Subcutaneous abdominal adipose tissue (tissue), 5 donors: ENCODE data around the gene MYO9A.
A peak's percentile ranks its signal among the peaks of the same experiment; 100 is the strongest.

Experiments used
- H3K27ac ChIP-seq: one replicate; pipeline ENCODE4 v1.7.0; 2013; ENCODE audit warnings: low read depth, mild to moderate bottlenecking, inconsistent platforms, low read length, moderate library complexity
- H3K27me3 ChIP-seq, 5 donors: one replicate each; pipeline ENCODE4 v1.7.0; 2013; ENCODE audit warnings: low read length in 5 of 5, inconsistent platforms in 1 of 5; ENCODE audit not compliant: control insufficient read depth in 5 of 5, insufficient read depth in 4 of 5
- H3K36me3 ChIP-seq, 5 donors: one replicate each; pipeline ENCODE4 v1.7.0; 2013; ENCODE audit warnings: low read length in 5 of 5; ENCODE audit not compliant: control insufficient read depth in 5 of 5, insufficient read depth in 5 of 5
- H3K4me1 ChIP-seq, 5 donors: one replicate each; pipeline ENCODE4 v1.7.0; 2013; ENCODE audit warnings: low read length in 5 of 5, mild to moderate bottlenecking in 3 of 5, moderate library complexity in 1 of 5; ENCODE audit not compliant: control insufficient read depth in 5 of 5, insufficient read depth in 5 of 5
- H3K4me3 ChIP-seq, 5 donors: one replicate each; pipeline ENCODE4 v1.7.0; 2013; ENCODE audit warnings: low read length in 5 of 5, low read depth in 1 of 5
- H3K9ac ChIP-seq, 5 donors: one replicate each; pipeline ENCODE4 v1.7.0; 2013; ENCODE audit warnings: low read length in 5 of 5, mild to moderate bottlenecking in 4 of 5, moderate library complexity in 3 of 5
- H3K9me3 ChIP-seq, 5 donors: one replicate each; pipeline ENCODE4 v1.7.0; 2013; ENCODE audit warnings: low read length in 5 of 5; ENCODE audit not compliant: control insufficient read depth in 5 of 5
- donor health status: healthy.
- donor health status: healthy.
- donor health status: healthy.
- donor health status: healthy.
- donor health status: healthy.

MYO9A gene

GRCh38 chr15:72155635-72156616 lies 38.0 kb upstream of the MYO9A start:
- peak overlapping the region; percentile 51 to 88 (median 72) for H3K4me3 ChIP-seq
- no peaks in the 10 kb centered on the region for H3K9me3 ChIP-seq
- no peaks in the 10 kb centered on the region for H3K27me3 ChIP-seq
- peak overlapping the region; percentile 17 to 62 (median 57) for H3K9ac ChIP-seq
- no peaks in the 10 kb centered on the region for H3K36me3 ChIP-seq
- H3K4me1 ChIP-seq, result peaks cover 3 to 15% (median 11%) of the 10 kb centered on the region in 5 donors
- H3K27ac ChIP-seq, result no peak overlapping the region

- peaks cover 3 to 15% (median 11%) of the 10 kb centered on the region in 5 donors for H3K4me1 ChIP-seq
- peak overlapping the region in 4 of 5 donors; percentile 17 to 62 (median 58) for H3K9ac ChIP-seq
- H3K27ac ChIP-seq, result no peak overlapping the region
- H3K27me3 ChIP-seq, result no peaks in the 10 kb centered on the region
- no peaks in the 10 kb centered on the region for H3K9me3 ChIP-seq
- H3K36me3 ChIP-seq, result no peaks in the 10 kb centered on the region
- H3K4me3 ChIP-seq, result peak overlapping the region; percentile 51 to 88 (median 72)
Measured at GRCh38 chr15:72155003-72155621, 37.2 kb upstream of the MYO9A start.

GRCh38 chr15:72154316-72154715 lies 36.4 kb upstream of the MYO9A start:
- H3K27ac ChIP-seq, result no peak overlapping the region
- H3K27me3 ChIP-seq, result no peaks in the 10 kb centered on the region
- H3K4me1 ChIP-seq, result peaks cover 3 to 15% (median 11%) of the 10 kb centered on the region in 5 donors
- H3K9ac ChIP-seq, result no peak overlapping the region
- H3K4me3 ChIP-seq, result no peak overlapping the region
- no peaks in the 10 kb centered on the region for H3K9me3 ChIP-seq
- H3K36me3 ChIP-seq, result no peaks in the 10 kb centered on the region

GRCh38 chr15:72153269-72154000 lies 35.5 kb upstream of the MYO9A start:
- Histone ChIP-seq H3K36me3 (no peaks in the 10 kb centered on the region), H3K27me3 (no peaks in the 10 kb centered on the region), H3K4me3 (no peak overlapping the region), H3K4me1 (peaks cover 3 to 15% (median 11%) of the 10 kb centered on the region in 5 donors), H3K9me3 (no peaks in the 10 kb centered on the region), H3K27ac (no peak overlapping the region), H3K9ac (no peak overlapping the region)

GRCh38 chr15:72147418-72147817 lies 29.5 kb upstream of the MYO9A start:
- H3K9me3 ChIP-seq, result no peaks in the 10 kb centered on the region
- H3K27ac ChIP-seq, result no peak overlapping the region
- H3K4me3 ChIP-seq, result no peak overlapping the region
- no peaks in the 10 kb centered on the region for H3K36me3 ChIP-seq
- no peaks in the 10 kb centered on the region for H3K4me1 ChIP-seq
- H3K27me3 ChIP-seq, result no peaks in the 10 kb centered on the region
- H3K9ac ChIP-seq, result no peak overlapping the region

GRCh38 chr15:72146934-72147333 lies 29.0 kb upstream of the MYO9A start:
- no peak overlapping the region for H3K4me3 ChIP-seq
- no peaks in the 10 kb centered on the region for H3K27me3 ChIP-seq
- no peak overlapping the region for H3K9ac ChIP-seq
- no peaks in the 10 kb centered on the region for H3K36me3 ChIP-seq
- H3K9me3 ChIP-seq, result no peaks in the 10 kb centered on the region
- no peaks in the 10 kb centered on the region for H3K4me1 ChIP-seq
- no peak overlapping the region for H3K27ac ChIP-seq

- no peaks in the 10 kb centered on the region for H3K36me3 ChIP-seq
- no peaks in the 10 kb centered on the region for H3K4me1 ChIP-seq
- H3K27me3 ChIP-seq, result no peaks in the 10 kb centered on the region
- H3K9me3 ChIP-seq, result no peaks in the 10 kb centered on the region
- no peak overlapping the region for H3K4me3 ChIP-seq
- no peak overlapping the region for H3K9ac ChIP-seq
- H3K27ac ChIP-seq, result no peak overlapping the region
Measured at GRCh38 chr15:72146221-72146620, 28.3 kb upstream of the MYO9A start.

GRCh38 chr15:72141171-72142084 lies 23.5 kb upstream of the MYO9A start:
- Histone ChIP-seq H3K4me1 (no peaks in the 10 kb centered on the region), H3K27me3 (no peaks in the 10 kb centered on the region), H3K4me3 (no peak overlapping the region), H3K27ac (no peak overlapping the region), H3K9me3 (no peaks in the 10 kb centered on the region), H3K36me3 (peaks cover 0 to 4% (median 0%) of the 10 kb centered on the region in 5 donors), H3K9ac (no peak overlapping the region)

- no peak overlapping the region for H3K27ac ChIP-seq
- H3K36me3 ChIP-seq, result peaks cover 0 to 4% (median 0%) of the 10 kb centered on the region in 5 donors
- no peak overlapping the region for H3K9ac ChIP-seq
- no peak overlapping the region for H3K4me3 ChIP-seq
- no peaks in the 10 kb centered on the region for H3K27me3 ChIP-seq
- no peaks in the 10 kb centered on the region for H3K4me1 ChIP-seq
- no peaks in the 10 kb centered on the region for H3K9me3 ChIP-seq
Measured at GRCh38 chr15:72140088-72140487, 22.1 kb upstream of the MYO9A start.
